HepG2 (cell line): ENCODE results near the gene ERF. TPM values are rescaled to one million over a fixed set of nuclear protein-coding genes. Genes with fewer than 3 reads are reported as not detected.

Experiments
- POGZ ChIP-seq: sonication (generic); formaldehyde crosslinking; IDR thresholded peaks from 2 replicates; pipeline ENCODE4 v1.4.0; 2020; ENCODE audit warnings: mild to moderate bottlenecking, missing genetic modification reagents
- RFXAP ChIP-seq: sonication (generic); formaldehyde crosslinking; IDR thresholded peaks from 2 replicates; pipeline ENCODE4 v1.4.0; 2020; ENCODE audit warnings: missing genetic modification reagents, borderline replicate concordance
- SIX4 ChIP-seq: sonication (generic); formaldehyde crosslinking; IDR thresholded peaks from 2 replicates; pipeline ENCODE4 v1.4.0; 2020; ENCODE audit warnings: missing genetic modification reagents
- TAF1 ChIP-seq: sonication (generic); formaldehyde crosslinking; IDR thresholded peaks from 2 replicates; pipeline ENCODE4 v1.4.0; 2020; ENCODE audit warnings: missing genetic modification reagents
- ZEB1 ChIP-seq: IDR thresholded peaks from 2 replicates; pipeline ENCODE4 v1.6.1; 2012; ENCODE audit warnings: mild to moderate bottlenecking, low read depth, inconsistent platforms; ENCODE audit not compliant: insufficient replicate concordance
- ZNF510 ChIP-seq: sonication (generic); formaldehyde crosslinking; IDR thresholded peaks from 2 replicates; pipeline ENCODE4 v1.4.0; 2020; ENCODE audit warnings: low read depth, mild to moderate bottlenecking, missing genetic modification reagents
- ZNF589 ChIP-seq: sonication (generic); formaldehyde crosslinking; conservative IDR thresholded peaks from 2 replicates; pipeline ENCODE4 v1.8.0; 2022; ENCODE audit warnings: mild to moderate bottlenecking, moderate library complexity, missing genetic modification reagents
- ZNF598 ChIP-seq: sonication (generic); formaldehyde crosslinking; IDR thresholded peaks from 2 replicates; pipeline ENCODE4 v1.5.1; 2020; ENCODE audit warnings: mild to moderate bottlenecking, missing genetic modification reagents, borderline replicate concordance
- ZNF619 ChIP-seq: sonication (generic); formaldehyde crosslinking; IDR thresholded peaks from 2 replicates; pipeline ENCODE4 v1.4.0; 2020; ENCODE audit warnings: mild to moderate bottlenecking, missing genetic modification reagents
- ZSCAN21 ChIP-seq: sonication (generic); formaldehyde crosslinking; IDR thresholded peaks from 2 replicates; pipeline ENCODE4 v1.8.0; 2022; ENCODE audit warnings: mild to moderate bottlenecking, missing genetic modification reagents, moderate library complexity, borderline replicate concordance
- polyA plus RNA-seq, 8 experiments: library from polyadenylated mRNA; depleted of rRNA in 3 of 8; stranded (reverse) in 7 of 8; unstranded in 1 of 8; fragments of >200 nt; fragmentation: Illumina TruSeq in 4 of 8; extraction: Trizol in 4 of 8; gene quantifications; 2 replicates each; pipeline versions ENCODE4 v1.2.1 to v1.2.3, GENCODE V29; 2011 to 2016; ENCODE audit warnings: low read depth in 4 of 8, missing spikeins in 1 of 8, mixed read lengths in 1 of 8; ENCODE audit not compliant: insufficient read depth in 1 of 8
- total RNA-seq, 5 experiments: library from RNA; depleted of rRNA; stranded (reverse); fragments of >200 nt; fragmentation: Illumina TruSeq; extraction: Trizol; gene quantifications; 2 replicates each; pipeline ENCODE4 v1.2.3, GENCODE V29; 2016; ENCODE audit warnings: low read depth in 1 of 5
- TF ChIP-seq, protein P1 (sequence below): sonication (generic); formaldehyde crosslinking; conservative IDR thresholded peaks from 2 replicates; pipeline ENCODE4 v1.4.0; 2020; ENCODE audit warnings: mild to moderate bottlenecking, missing genetic modification reagents, moderate library complexity
- TF ChIP-seq, protein P2 (sequence below): IDR thresholded peaks from 2 replicates; pipeline ENCODE4 v1.6.1; 2012; ENCODE audit warnings: low read length, improper control_type of control experiment
- TF ChIP-seq, protein P3 (sequence below): sonication (generic); formaldehyde crosslinking; IDR thresholded peaks from 2 replicates; pipeline ENCODE4 v1.9.0; 2021; ENCODE audit warnings: missing genetic modification reagents, mild to moderate bottlenecking, borderline replicate concordance
- TF ChIP-seq, protein P4 (sequence below): sonication (generic); formaldehyde crosslinking; IDR thresholded peaks from 2 replicates; pipeline ENCODE4 v1.5.0; 2020; ENCODE audit warnings: mild to moderate bottlenecking, missing genetic modification reagents
- TF ChIP-seq, protein P5 (sequence below): sonication (generic); formaldehyde crosslinking; conservative IDR thresholded peaks from 2 replicates; pipeline ENCODE4 v1.4.0; 2020; ENCODE audit warnings: missing genetic modification reagents

ERF gene
- total and polyA plus RNA-seq, 2 of the 13 experiments (the other 11 are each of a cell fraction or from before 2014, with no cell fraction given), result 67.1 to 69.9 TPM

DNA sequence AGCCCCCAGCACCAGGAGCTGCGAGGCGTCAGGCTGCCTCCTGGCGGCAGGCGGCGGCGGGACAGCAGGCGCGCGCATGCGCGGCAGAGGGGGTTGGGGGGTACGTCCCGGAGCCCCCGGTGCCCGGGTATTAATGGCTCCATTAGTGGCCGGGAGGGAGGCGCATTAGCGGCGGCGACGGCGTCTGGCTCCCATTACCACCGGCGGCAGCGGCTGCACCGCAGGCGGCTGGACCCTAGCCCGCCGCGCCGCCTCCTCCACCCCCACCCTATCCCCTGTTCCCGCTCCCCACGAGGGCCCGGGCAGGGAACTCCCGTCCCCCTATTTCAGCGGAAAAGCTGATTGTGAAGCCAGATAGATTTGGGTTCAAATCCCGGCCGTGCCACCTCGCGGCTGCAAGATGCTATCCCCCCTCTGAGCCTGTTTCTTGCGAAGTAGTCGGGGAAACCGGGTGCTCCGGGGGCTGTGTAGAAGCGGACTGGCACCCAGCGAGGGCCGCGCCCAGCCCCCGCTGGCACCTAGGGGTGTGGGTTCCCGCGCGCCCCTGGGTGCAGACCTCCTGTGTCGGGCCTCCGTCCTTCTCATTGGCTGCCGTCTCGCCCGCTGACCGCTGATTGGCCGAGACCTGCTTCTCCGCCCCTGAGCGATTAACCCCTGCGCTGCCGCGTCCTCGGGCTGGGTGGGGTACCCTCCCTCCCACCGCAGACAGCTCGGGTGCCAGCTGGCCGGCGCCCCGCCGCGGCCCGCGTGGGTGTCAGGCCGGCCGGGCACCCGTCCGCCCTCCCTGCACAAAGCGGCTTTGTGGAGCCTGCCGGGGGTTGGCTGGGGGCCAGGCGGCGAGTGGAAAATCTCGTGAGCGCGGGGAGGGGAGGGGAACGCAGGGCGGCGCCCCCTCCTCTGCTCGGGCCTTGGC lies 25.2 kb upstream of the ERF start (continued):
- TF ChIP-seq, protein P1, sequence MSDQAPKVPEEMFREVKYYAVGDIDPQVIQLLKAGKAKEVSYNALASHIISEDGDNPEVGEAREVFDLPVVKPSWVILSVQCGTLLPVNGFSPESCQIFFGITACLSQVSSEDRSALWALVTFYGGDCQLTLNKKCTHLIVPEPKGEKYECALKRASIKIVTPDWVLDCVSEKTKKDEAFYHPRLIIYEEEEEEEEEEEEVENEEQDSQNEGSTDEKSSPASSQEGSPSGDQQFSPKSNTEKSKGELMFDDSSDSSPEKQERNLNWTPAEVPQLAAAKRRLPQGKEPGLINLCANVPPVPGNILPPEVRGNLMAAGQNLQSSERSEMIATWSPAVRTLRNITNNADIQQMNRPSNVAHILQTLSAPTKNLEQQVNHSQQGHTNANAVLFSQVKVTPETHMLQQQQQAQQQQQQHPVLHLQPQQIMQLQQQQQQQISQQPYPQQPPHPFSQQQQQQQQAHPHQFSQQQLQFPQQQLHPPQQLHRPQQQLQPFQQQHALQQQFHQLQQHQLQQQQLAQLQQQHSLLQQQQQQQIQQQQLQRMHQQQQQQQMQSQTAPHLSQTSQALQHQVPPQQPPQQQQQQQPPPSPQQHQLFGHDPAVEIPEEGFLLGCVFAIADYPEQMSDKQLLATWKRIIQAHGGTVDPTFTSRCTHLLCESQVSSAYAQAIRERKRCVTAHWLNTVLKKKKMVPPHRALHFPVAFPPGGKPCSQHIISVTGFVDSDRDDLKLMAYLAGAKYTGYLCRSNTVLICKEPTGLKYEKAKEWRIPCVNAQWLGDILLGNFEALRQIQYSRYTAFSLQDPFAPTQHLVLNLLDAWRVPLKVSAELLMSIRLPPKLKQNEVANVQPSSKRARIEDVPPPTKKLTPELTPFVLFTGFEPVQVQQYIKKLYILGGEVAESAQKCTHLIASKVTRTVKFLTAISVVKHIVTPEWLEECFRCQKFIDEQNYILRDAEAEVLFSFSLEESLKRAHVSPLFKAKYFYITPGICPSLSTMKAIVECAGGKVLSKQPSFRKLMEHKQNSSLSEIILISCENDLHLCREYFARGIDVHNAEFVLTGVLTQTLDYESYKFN, result no peak; the same call in none of the 2 replicates
- no peak for TF ChIP-seq SIX4 (CRISPR knock-in tag)
- no peak for TF ChIP-seq ZNF619 (CRISPR knock-in tag)
- TF ChIP-seq, protein P2, sequence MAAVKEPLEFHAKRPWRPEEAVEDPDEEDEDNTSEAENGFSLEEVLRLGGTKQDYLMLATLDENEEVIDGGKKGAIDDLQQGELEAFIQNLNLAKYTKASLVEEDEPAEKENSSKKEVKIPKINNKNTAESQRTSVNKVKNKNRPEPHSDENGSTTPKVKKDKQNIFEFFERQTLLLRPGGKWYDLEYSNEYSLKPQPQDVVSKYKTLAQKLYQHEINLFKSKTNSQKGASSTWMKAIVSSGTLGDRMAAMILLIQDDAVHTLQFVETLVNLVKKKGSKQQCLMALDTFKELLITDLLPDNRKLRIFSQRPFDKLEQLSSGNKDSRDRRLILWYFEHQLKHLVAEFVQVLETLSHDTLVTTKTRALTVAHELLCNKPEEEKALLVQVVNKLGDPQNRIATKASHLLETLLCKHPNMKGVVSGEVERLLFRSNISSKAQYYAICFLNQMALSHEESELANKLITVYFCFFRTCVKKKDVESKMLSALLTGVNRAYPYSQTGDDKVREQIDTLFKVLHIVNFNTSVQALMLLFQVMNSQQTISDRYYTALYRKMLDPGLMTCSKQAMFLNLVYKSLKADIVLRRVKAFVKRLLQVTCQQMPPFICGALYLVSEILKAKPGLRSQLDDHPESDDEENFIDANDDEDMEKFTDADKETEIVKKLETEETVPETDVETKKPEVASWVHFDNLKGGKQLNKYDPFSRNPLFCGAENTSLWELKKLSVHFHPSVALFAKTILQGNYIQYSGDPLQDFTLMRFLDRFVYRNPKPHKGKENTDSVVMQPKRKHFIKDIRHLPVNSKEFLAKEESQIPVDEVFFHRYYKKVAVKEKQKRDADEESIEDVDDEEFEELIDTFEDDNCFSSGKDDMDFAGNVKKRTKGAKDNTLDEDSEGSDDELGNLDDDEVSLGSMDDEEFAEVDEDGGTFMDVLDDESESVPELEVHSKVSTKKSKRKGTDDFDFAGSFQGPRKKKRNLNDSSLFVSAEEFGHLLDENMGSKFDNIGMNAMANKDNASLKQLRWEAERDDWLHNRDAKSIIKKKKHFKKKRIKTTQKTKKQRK, result no peak
- peak; percentile 56; the same call in 1 of the 2 replicates for TF ChIP-seq TAF1 (CRISPR knock-in tag)
- TF ChIP-seq, protein P3, sequence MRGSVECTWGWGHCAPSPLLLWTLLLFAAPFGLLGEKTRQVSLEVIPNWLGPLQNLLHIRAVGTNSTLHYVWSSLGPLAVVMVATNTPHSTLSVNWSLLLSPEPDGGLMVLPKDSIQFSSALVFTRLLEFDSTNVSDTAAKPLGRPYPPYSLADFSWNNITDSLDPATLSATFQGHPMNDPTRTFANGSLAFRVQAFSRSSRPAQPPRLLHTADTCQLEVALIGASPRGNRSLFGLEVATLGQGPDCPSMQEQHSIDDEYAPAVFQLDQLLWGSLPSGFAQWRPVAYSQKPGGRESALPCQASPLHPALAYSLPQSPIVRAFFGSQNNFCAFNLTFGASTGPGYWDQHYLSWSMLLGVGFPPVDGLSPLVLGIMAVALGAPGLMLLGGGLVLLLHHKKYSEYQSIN, result no peak
- no peak for TF ChIP-seq ZNF598 (CRISPR knock-in tag)
- peak; percentile 50; the same call in 1 of the 2 replicates for TF ChIP-seq ZSCAN21 (CRISPR knock-in tag)
- TF ChIP-seq, protein P4, sequence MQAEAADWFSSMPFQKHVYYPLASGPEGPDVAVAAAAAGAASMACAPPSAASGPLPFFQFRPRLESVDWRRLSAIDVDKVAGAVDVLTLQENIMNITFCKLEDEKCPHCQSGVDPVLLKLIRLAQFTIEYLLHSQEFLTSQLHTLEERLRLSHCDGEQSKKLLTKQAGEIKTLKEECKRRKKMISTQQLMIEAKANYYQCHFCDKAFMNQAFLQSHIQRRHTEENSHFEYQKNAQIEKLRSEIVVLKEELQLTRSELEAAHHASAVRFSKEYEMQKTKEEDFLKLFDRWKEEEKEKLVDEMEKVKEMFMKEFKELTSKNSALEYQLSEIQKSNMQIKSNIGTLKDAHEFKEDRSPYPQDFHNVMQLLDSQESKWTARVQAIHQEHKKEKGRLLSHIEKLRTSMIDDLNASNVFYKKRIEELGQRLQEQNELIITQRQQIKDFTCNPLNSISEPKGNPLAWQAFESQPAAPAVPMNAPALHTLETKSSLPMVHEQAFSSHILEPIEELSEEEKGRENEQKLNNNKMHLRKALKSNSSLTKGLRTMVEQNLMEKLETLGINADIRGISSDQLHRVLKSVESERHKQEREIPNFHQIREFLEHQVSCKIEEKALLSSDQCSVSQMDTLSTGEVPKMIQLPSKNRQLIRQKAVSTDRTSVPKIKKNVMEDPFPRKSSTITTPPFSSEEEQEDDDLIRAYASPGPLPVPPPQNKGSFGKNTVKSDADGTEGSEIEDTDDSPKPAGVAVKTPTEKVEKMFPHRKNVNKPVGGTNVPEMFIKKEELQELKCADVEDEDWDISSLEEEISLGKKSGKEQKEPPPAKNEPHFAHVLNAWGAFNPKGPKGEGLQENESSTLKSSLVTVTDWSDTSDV (CRISPR knock-in tag), result 0 out of 2 replicates have a peak, but pooled peaks have one; percentile 46
- peak; percentile 96 for TF ChIP-seq RFXAP (CRISPR knock-in tag)
- peak; percentile 54; the same call in 1 of the 2 replicates for TF ChIP-seq POGZ (CRISPR knock-in tag)
- TF ChIP-seq ZNF589 (CRISPR knock-in tag), result no peak
- TF ChIP-seq, protein P5, sequence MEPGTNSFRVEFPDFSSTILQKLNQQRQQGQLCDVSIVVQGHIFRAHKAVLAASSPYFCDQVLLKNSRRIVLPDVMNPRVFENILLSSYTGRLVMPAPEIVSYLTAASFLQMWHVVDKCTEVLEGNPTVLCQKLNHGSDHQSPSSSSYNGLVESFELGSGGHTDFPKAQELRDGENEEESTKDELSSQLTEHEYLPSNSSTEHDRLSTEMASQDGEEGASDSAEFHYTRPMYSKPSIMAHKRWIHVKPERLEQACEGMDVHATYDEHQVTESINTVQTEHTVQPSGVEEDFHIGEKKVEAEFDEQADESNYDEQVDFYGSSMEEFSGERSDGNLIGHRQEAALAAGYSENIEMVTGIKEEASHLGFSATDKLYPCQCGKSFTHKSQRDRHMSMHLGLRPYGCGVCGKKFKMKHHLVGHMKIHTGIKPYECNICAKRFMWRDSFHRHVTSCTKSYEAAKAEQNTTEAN (CRISPR knock-in tag), result no peak; the same call in 1 of the 2 replicates
- no peak for TF ChIP-seq ZNF510 (CRISPR knock-in tag)
- TF ChIP-seq ZEB1, result no peak
